Measurements from ENCODE around the gene AKAIN1. TPM values are rescaled to one million over a fixed set of nuclear protein-coding genes. Genes with fewer than 3 reads are reported as not detected.

Gene AKAIN1
- total and polyA plus RNA-seq, 3 donors from 2014 or later = not detected

GRCh38 chr18:5166606-5167280 lies 30.3 kb downstream of the AKAIN1 start:
- no peaks in the 10 kb centered on the region for H3K27me3 ChIP-seq
- intact Hi-C loops (cut with DNase I; ENCODE audit: low total_unique reads) = no loop called here
- no peaks in the 10 kb centered on the region for H3K36me3 ChIP-seq (ENCODE audit: low read depth, missing control alignments)
- WGBS, 2 donors = 57 to 61% methylated on average over 2 of the region's 2 CpGs
- H3K4me3 ChIP-seq = no peak overlapping the region
- H3K27ac ChIP-seq = no peak overlapping the region
- no peak for DNase-seq
- no peaks in the 10 kb centered on the region for H3K9me3 ChIP-seq
- TF ChIP-seq POLR2A (IDR thresholded peaks at IDR 0.05) = no peak
- TF ChIP-seq, protein P1, sequence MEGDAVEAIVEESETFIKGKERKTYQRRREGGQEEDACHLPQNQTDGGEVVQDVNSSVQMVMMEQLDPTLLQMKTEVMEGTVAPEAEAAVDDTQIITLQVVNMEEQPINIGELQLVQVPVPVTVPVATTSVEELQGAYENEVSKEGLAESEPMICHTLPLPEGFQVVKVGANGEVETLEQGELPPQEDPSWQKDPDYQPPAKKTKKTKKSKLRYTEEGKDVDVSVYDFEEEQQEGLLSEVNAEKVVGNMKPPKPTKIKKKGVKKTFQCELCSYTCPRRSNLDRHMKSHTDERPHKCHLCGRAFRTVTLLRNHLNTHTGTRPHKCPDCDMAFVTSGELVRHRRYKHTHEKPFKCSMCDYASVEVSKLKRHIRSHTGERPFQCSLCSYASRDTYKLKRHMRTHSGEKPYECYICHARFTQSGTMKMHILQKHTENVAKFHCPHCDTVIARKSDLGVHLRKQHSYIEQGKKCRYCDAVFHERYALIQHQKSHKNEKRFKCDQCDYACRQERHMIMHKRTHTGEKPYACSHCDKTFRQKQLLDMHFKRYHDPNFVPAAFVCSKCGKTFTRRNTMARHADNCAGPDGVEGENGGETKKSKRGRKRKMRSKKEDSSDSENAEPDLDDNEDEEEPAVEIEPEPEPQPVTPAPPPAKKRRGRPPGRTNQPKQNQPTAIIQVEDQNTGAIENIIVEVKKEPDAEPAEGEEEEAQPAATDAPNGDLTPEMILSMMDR (IDR thresholded peaks at IDR 0.05) = no peak
- no peaks in the 10 kb centered on the region for H3K4me1 ChIP-seq

GRCh38 chr18:5164903-5165302 lies 32.2 kb downstream of the AKAIN1 start:
- DNase-seq = no peak
- H3K27me3 ChIP-seq = no peaks in the 10 kb centered on the region
- no peak overlapping the region for H3K27ac ChIP-seq
- intact Hi-C loops (cut with DNase I; ENCODE audit: low total_unique reads) = no loop called here
- H3K9me3 ChIP-seq = no peaks in the 10 kb centered on the region
- H3K4me3 ChIP-seq = no peak overlapping the region
- 65 to 71% methylated on average over 2 of the region's 2 CpGs for WGBS, 2 donors
- no peaks in the 10 kb centered on the region for H3K36me3 ChIP-seq (ENCODE audit: low read depth, missing control alignments)
- TF ChIP-seq, protein P1 (IDR thresholded peaks at IDR 0.05) = no peak
- TF ChIP-seq POLR2A (IDR thresholded peaks at IDR 0.05) = no peak
- no peaks in the 10 kb centered on the region for H3K4me1 ChIP-seq

GRCh38 chr18:5162111-5162510 lies 34.9 kb downstream of the AKAIN1 start:
- TF ChIP-seq, protein P1 (IDR thresholded peaks at IDR 0.05) = no peak
- TF ChIP-seq POLR2A (IDR thresholded peaks at IDR 0.05) = no peak
- no peaks in the 10 kb centered on the region for H3K9me3 ChIP-seq
- intact Hi-C loops (cut with DNase I; ENCODE audit: low total_unique reads) = no loop called here
- H3K27me3 ChIP-seq = no peaks in the 10 kb centered on the region
- no peaks in the 10 kb centered on the region for H3K4me1 ChIP-seq
- H3K36me3 ChIP-seq (ENCODE audit: low read depth, missing control alignments) = no peaks in the 10 kb centered on the region
- no peak overlapping the region for H3K4me3 ChIP-seq
- H3K27ac ChIP-seq = no peak overlapping the region
- no peak for DNase-seq

DNA sequence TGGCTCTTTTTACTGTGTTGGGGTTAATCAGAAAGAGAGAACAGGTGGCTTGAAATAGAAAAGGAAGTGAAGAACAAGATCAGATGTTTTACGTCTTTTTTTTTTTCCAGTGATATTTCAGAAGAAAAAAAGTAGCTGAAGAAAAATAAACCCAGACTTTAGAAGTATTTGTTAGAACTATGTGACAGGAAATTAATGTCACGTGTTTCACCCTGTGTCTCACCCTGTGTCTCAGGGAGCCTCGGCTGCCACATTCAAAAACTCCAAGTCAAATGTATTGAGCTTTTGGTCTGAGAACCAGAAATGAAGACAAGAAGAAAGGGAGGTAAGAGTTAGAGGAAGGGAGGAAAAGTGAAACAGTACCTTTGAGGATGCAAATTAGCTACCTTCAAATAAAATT lies 38.0 kb downstream of the AKAIN1 start:
- Histone ChIP-seq H3K4me3 (no peak overlapping the region), H3K27ac (no peak overlapping the region), H3K9me3 (no peaks in the 10 kb centered on the region), H3K36me3 (ENCODE audit: low read depth, missing control alignments) (no peaks in the 10 kb centered on the region), H3K27me3 (no peaks in the 10 kb centered on the region), H3K4me1 (no peaks in the 10 kb centered on the region)
- intact Hi-C loops (cut with DNase I; ENCODE audit: low total_unique reads) = no loop called here
- DNase-seq = no peak
- 61 to 66% methylated on average over 3 of the region's 3 CpGs for WGBS, 2 donors
- TF ChIP-seq, protein P1 (IDR thresholded peaks at IDR 0.05) = no peak
- TF ChIP-seq POLR2A (IDR thresholded peaks at IDR 0.05) = no peak

GRCh38 chr18:5158587-5158986 lies 38.5 kb downstream of the AKAIN1 start:
- Histone ChIP-seq H3K4me3 (no peak overlapping the region), H3K9me3 (no peaks in the 10 kb centered on the region), H3K27me3 (no peaks in the 10 kb centered on the region), H3K27ac (no peak overlapping the region), H3K36me3 (ENCODE audit: low read depth, missing control alignments) (no peaks in the 10 kb centered on the region), H3K4me1 (no peaks in the 10 kb centered on the region)
- intact Hi-C loops (cut with DNase I; ENCODE audit: low total_unique reads) = no loop called here
- DNase-seq = no peak
- no peak for TF ChIP-seq POLR2A (IDR thresholded peaks at IDR 0.05)
- TF ChIP-seq, protein P1 (IDR thresholded peaks at IDR 0.05) = no peak
- whole genome bisulfite sequencing, 2 donors = 67 to 70% methylated on average over 2 of the region's 2 CpGs

All from testis (tissue), 3 donors.